ENCODE results near the gene CNIH2. TPM values are rescaled to one million over a fixed set of nuclear protein-coding genes. Genes with fewer than 3 reads are reported as not detected.

The CNIH2 gene
- total and polyA plus RNA-seq, 2 of the 13 experiments (the other 11 are each of a cell fraction or from before 2014, with no cell fraction given) = 0.60 to 0.69 TPM

DNA sequence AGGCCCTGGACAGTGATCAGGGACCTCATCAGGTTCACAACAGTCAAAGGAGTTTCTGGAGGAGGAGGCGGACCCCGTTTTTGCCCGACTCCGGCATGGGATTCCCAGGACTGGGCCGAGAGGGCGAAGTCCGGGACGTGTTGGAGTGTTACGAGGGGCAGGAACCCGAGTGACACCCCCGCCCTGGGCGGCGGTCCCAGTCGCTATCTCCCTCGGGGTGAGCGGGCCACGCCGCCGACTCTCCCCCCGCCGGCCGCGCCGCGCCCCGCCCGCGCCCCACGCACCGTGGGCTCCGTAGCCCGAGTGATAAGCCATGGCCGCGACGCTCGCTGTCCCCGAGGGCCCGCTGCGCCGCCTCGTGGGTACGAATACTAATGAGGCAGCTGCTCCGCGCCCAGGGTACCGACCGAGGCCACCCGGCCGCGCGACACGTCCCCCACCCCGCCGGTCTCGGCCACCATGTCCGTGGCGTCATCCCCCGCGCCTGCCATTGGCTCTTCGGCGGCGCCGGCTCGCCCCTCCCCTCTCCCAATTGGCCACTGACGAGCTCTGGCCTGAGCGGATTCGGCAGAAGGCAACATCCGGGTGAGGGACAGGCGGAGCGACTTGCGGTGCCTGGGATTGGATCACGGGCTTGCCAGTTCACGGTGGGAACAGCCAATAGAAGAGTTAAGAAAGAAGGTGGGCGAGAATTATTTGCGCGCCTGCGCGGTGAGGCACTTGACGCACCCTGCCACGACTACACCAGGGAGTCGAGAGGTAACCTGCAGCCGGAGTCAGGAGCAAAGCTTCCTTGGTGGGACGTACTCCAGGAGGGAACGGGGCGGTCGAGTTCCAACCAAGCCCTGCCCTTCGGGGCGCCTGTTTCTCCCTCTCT, 10.9 kb downstream of the CNIH2 start, which contains the start of gene YIF1A:
YIF1A (minus strand) TSS at position 473 of the 877 bp plus-strand sequence; CDS start at position 315, 158 bp downstream.
- ChIA-PET CTCF (ENCODE audit: low intra/inter-chr PET ratio, low total read pairs) (interaction anchor here (1.0 kb wide), 1 partner anchor 20 kb away, joined by 3 read pairs; no protein-coding TSS in a partner anchor), POLR2A (interaction anchor here (0.6 to 5.7 kb wide), 30 partner anchors 9 to 576 kb away, joined by 3 to 121 read pairs (median 5); partner anchors contain the start of genes CCDC85B, CD248, DPP3 and MRPL11)
- peak; percentile 90 for ATAC-seq
- BruUV-seq (replicated peaks) = no TSS peak
- Histone ChIP-seq H2AFZ (ENCODE audit: low read length) (no peak within 1 kb of the TSS), H3K9ac (ENCODE audit: insufficient read depth, low read depth, low read length) (peak within 1 kb of the TSS; percentile 96), H3K4me1 (ENCODE audit: insufficient read depth, low read length) (peaks cover 61% of the 10 kb centered on the region), H3K4me3 (replicated peaks in 1 of 3; ENCODE audit: insufficient read depth in 1 of 3, low read depth in 2 of 3, low read length in 3 of 3) (peak within 1 kb of the TSS; percentile 79 to 95 (median 88)), H3K36me3 (replicated peaks in 1 of 2; ENCODE audit: control insufficient read depth in 1 of 2, insufficient read depth in 2 of 2, low read length in 2 of 2) (peaks cover 5 to 23% of the 10 kb centered on the region in 2 experiments; a peak in 4 of 5 replicates), H3K27ac (ENCODE audit: extremely low read length, insufficient read depth, low read length) (peak within 1 kb of the TSS; percentile 97), H3K27me3 (ENCODE audit: control insufficient read depth in 1 of 2, insufficient read depth in 2 of 2, low read length in 2 of 2) (peaks cover 0 to 22% of the 10 kb centered on the region in 2 experiments; a peak in 4 of 5 replicates), H3K9me3 (ENCODE audit: low read length) (no peaks in the 10 kb centered on the region), H4K20me1 (ENCODE audit: insufficient read depth, low read length) (no peaks in the 10 kb centered on the region), H3K79me2 (ENCODE audit: insufficient read depth, low read length) (peaks cover 29% of the 10 kb centered on the region), H3K4me2 (ENCODE audit: low read depth, low read length) (peak within 1 kb of the TSS; percentile 94)
- in situ Hi-C loops (cut with HindIII; ENCODE audit: extremely low pct_ligation_motif_present, low pct_unique_long_range_greater_than_20kb) (no loop called here), intact Hi-C loops (cut with micrococcal nuclease; ENCODE audit: unreplicated experiment) (loop anchor here (2.0 kb wide), 1 partner anchor 20 kb away; the partner anchor contains the start of gene RAB1B)
- peak; percentile 99 for DNase-seq (ENCODE audit: low spot score)
- 2% methylated on average over 30 of the region's 87 CpGs for WGBS (ENCODE audit: low lambda C conversion rate)
- FAIRE-seq = peak; percentile 97
- TF ChIP-seq ZHX1 (CRISPR knock-in tag; IDR thresholded peaks at IDR 0.05; ENCODE audit: low read depth) (peak; percentile 70; the same call in 1 of the 2 replicates), SALL1 (CRISPR knock-in tag; IDR thresholded peaks at IDR 0.05) (peak; percentile 69), KAT8 (CRISPR knock-in tag; IDR thresholded peaks at IDR 0.05) (peak; percentile 56), ZNF607 (CRISPR knock-in tag; IDR thresholded peaks at IDR 0.05; ENCODE audit: borderline replicate concordance) (peak; percentile 17; the same call in 1 of the 2 replicates), RXRB (CRISPR knock-in tag; IDR thresholded peaks at IDR 0.05; ENCODE audit: borderline replicate concordance) (no peak), JARID2 (CRISPR knock-in tag; IDR thresholded peaks at IDR 0.05; ENCODE audit: insufficient replicate concordance) (peak; percentile 17), TBX2 (CRISPR knock-in tag; IDR thresholded peaks at IDR 0.05; ENCODE audit: borderline replicate concordance) (peak; percentile 55; the same call in 1 of the 2 replicates), ZNF879 (CRISPR knock-in tag; IDR thresholded peaks at IDR 0.05) (no peak), ZNF296 (CRISPR knock-in tag; conservative IDR thresholded peaks at IDR 0.05) (no peak), ATAD3A (CRISPR knock-in tag; IDR thresholded peaks at IDR 0.05) (no peak), NFE2L2 (IDR thresholded peaks at IDR 0.05; ENCODE audit: low read length) (no peak)
- TF ChIP-seq, protein P1, sequence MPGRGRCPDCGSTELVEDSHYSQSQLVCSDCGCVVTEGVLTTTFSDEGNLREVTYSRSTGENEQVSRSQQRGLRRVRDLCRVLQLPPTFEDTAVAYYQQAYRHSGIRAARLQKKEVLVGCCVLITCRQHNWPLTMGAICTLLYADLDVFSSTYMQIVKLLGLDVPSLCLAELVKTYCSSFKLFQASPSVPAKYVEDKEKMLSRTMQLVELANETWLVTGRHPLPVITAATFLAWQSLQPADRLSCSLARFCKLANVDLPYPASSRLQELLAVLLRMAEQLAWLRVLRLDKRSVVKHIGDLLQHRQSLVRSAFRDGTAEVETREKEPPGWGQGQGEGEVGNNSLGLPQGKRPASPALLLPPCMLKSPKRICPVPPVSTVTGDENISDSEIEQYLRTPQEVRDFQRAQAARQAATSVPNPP (CRISPR knock-in tag; IDR thresholded peaks at IDR 0.05) = 0 out of 2 replicates have a peak, but pooled peaks have one; percentile 43
- TF ChIP-seq, protein P2, sequence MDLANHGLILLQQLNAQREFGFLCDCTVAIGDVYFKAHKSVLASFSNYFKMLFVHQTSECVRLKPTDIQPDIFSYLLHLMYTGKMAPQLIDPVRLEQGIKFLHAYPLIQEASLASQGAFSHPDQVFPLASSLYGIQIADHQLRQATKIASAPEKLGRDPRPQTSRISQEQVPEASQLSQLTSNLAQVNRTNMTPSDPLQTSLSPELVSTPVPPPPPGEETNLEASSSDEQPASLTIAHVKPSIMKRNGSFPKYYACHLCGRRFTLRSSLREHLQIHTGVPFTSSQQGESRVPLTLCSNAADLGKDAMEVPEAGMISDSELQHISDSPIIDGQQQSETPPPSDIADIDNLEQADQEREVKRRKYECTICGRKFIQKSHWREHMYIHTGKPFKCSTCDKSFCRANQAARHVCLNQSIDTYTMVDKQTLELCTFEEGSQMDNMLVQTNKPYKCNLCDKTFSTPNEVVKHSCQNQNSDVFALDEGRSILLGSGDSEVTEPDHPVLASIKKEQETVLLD (CRISPR knock-in tag; IDR thresholded peaks at IDR 0.05; ENCODE audit: low read depth) = peak; percentile 64
- TF ChIP-seq, protein P3, sequence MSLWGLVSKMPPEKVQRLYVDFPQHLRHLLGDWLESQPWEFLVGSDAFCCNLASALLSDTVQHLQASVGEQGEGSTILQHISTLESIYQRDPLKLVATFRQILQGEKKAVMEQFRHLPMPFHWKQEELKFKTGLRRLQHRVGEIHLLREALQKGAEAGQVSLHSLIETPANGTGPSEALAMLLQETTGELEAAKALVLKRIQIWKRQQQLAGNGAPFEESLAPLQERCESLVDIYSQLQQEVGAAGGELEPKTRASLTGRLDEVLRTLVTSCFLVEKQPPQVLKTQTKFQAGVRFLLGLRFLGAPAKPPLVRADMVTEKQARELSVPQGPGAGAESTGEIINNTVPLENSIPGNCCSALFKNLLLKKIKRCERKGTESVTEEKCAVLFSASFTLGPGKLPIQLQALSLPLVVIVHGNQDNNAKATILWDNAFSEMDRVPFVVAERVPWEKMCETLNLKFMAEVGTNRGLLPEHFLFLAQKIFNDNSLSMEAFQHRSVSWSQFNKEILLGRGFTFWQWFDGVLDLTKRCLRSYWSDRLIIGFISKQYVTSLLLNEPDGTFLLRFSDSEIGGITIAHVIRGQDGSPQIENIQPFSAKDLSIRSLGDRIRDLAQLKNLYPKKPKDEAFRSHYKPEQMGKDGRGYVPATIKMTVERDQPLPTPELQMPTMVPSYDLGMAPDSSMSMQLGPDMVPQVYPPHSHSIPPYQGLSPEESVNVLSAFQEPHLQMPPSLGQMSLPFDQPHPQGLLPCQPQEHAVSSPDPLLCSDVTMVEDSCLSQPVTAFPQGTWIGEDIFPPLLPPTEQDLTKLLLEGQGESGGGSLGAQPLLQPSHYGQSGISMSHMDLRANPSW (CRISPR knock-in tag; IDR thresholded peaks at IDR 0.05; ENCODE audit: borderline replicate concordance) = peak; percentile 48; the same call in 1 of the 2 replicates

All from HepG2 (cell line).